ENCODE measurements around the gene CFL1.
A peak's percentile ranks its signal among the peaks of the same experiment; 100 is the strongest.

The CFL1 gene

GRCh38 chr11:65869643-65870306 lies 11.8 kb upstream of the CFL1 start:
- DNase-seq: no peak

- no peak for DNase-seq
Measured at GRCh38 chr11:65868907-65869306, 10.9 kb upstream of the CFL1 start.

GRCh38 chr11:65868076-65868667 lies 10.2 kb upstream of the CFL1 start:
- DNase-seq: peak; percentile 52

- DNase-seq: no peak
Measured at GRCh38 chr11:65867284-65868071, 9.5 kb upstream of the CFL1 start.

- DNase-seq: no peak
Measured at GRCh38 chr11:65866509-65867283, 8.7 kb upstream of the CFL1 start.

- DNase-seq: no peak
Measured at GRCh38 chr11:65865550-65866172, 7.7 kb upstream of the CFL1 start.

- DNase-seq: no peak
Measured at GRCh38 chr11:65864706-65865471, 6.9 kb upstream of the CFL1 start.

GRCh38 chr11:65863889-65864705 lies 6.1 kb upstream of the CFL1 start:
- DNase-seq: no peak

GRCh38 chr11:65862941-65863888 lies 5.2 kb upstream of the CFL1 start:
- DNase-seq: no peak

GRCh38 chr11:65862191-65862735 lies 4.3 kb upstream of the CFL1 start:
- no peak for DNase-seq

- no peak for DNase-seq
Measured at GRCh38 chr11:65861533-65862183, 3.7 kb upstream of the CFL1 start.

GRCh38 chr11:65861165-65861505 lies 3.2 kb upstream of the CFL1 start:
- DNase-seq: peak; percentile 76

- peak; percentile 98 for DNase-seq
Measured at GRCh38 chr11:65860278-65861164, 2.5 kb upstream of the CFL1 start, which contains the start of gene MUS81. MUS81 (plus strand) TSS chr11:65860433; CDS start chr11:65860754, 321 bp downstream.

GRCh38 chr11:65859812-65860277 lies 1.9 kb upstream of the CFL1 start:
- DNase-seq: peak; percentile 84

GRCh38 chr11:65859095-65859811 lies 1.3 kb upstream of the CFL1 start:
- peak; percentile 100 for DNase-seq

- DNase-seq: no peak
Measured at GRCh38 chr11:65858681-65859087, 704 bp upstream of the CFL1 start.

GRCh38 chr11:65857500-65857852 lies 504 bp downstream of the CFL1 start:
- DNase-seq: peak; percentile 86

Data from DMS53 (cell line).